Astrocyte (in vitro differentiated cells and primary cell): ENCODE measurements around the gene C2orf92. TPM values are rescaled to one million over a fixed set of nuclear protein-coding genes. Genes with fewer than 3 reads are reported as not detected.
A peak's percentile ranks its signal among the peaks of the same experiment; 100 is the strongest.

Experiments used
- DNase-seq: peaks from one replicate; pipeline ENCODE4 v3.0.0-alpha.2; 2010; ENCODE audit warnings: low read depth
- FAIRE-seq: peaks from 2 replicates; lab custom pipeline; 2011; peaks lifted over from hg19 to GRCh38; lab: Jason Lieb, UNC
- H2AFZ ChIP-seq: 2 replicates; pipeline ENCODE4 v1.6.0; 2012; ENCODE audit warnings: low read depth, low read length, inconsistent platforms
- H3K27ac ChIP-seq: 2 replicates; pipeline ENCODE4 v1.5.1; 2011; ENCODE audit warnings: low read depth, low read length, inconsistent platforms
- H3K27me3 ChIP-seq: 2 replicates; pipeline ENCODE4 v1.6.0; 2011; ENCODE audit warnings: low read length, inconsistent platforms; ENCODE audit not compliant: insufficient read depth
- H3K36me3 ChIP-seq: 2 replicates; pipeline ENCODE4 v1.5.1; 2011; ENCODE audit warnings: low read length, inconsistent platforms; ENCODE audit not compliant: insufficient read depth
- H3K4me1 ChIP-seq: 2 replicates; pipeline ENCODE4 v1.5.1; 2011; ENCODE audit warnings: low read length, inconsistent platforms; ENCODE audit not compliant: insufficient read depth
- H3K4me2 ChIP-seq: 2 replicates; pipeline ENCODE4 v1.6.0; 2012; ENCODE audit warnings: low read length, inconsistent platforms
- H3K4me3 ChIP-seq: 2 replicates; pipeline ENCODE4 v1.5.1; 2011; ENCODE audit warnings: low read depth, mild to moderate bottlenecking, low read length, inconsistent platforms; ENCODE audit not compliant: insufficient read depth
- H3K79me2 ChIP-seq: 2 replicates; pipeline ENCODE4 v1.6.0; 2012; ENCODE audit warnings: mild to moderate bottlenecking, low read length, inconsistent platforms; ENCODE audit not compliant: insufficient read depth
- H3K9ac ChIP-seq: 2 replicates; pipeline ENCODE4 v1.6.0; 2012; ENCODE audit warnings: mild to moderate bottlenecking, low read length, inconsistent platforms
- H3K9me3 ChIP-seq: 2 replicates; pipeline ENCODE4 v1.5.1; 2012; ENCODE audit warnings: low read depth, mild to moderate bottlenecking, low read length, inconsistent platforms; ENCODE audit not compliant: insufficient read depth
- H4K20me1 ChIP-seq: 2 replicates; pipeline ENCODE4 v1.6.0; 2012; ENCODE audit warnings: low read length, inconsistent platforms; ENCODE audit not compliant: insufficient read depth
- H3K27ac Mint-ChIP-seq: one replicate; pipeline ENCODE4 v1.8.0; 2021; ENCODE audit warnings: mild to moderate bottlenecking, mixed read lengths; ENCODE audit not compliant: unreplicated experiment
- H3K27me3 Mint-ChIP-seq: one replicate; pipeline ENCODE4 v1.8.0; 2021; ENCODE audit warnings: low read depth, mixed read lengths; ENCODE audit not compliant: unreplicated experiment
- H3K36me3 Mint-ChIP-seq: one replicate; pipeline ENCODE4 v1.8.0; 2021; ENCODE audit warnings: low read depth, mixed read lengths; ENCODE audit not compliant: unreplicated experiment
- H3K4me1 Mint-ChIP-seq: one replicate; pipeline ENCODE4 v1.8.0; 2021; ENCODE audit warnings: low read depth, mixed read lengths; ENCODE audit not compliant: unreplicated experiment
- H3K4me3 Mint-ChIP-seq: one replicate; pipeline ENCODE4 v1.8.0; 2021; ENCODE audit warnings: mild to moderate bottlenecking, moderate library complexity, mixed read lengths; ENCODE audit not compliant: unreplicated experiment
- H3K9me3 Mint-ChIP-seq: one replicate; pipeline ENCODE4 v1.8.0; 2021; ENCODE audit warnings: mild to moderate bottlenecking, mixed read lengths; ENCODE audit not compliant: unreplicated experiment
- CTCF ChIP-seq: IDR thresholded peaks from 2 replicates; pipeline ENCODE4 v1.5.1; 2011; ENCODE audit warnings: low read depth, mild to moderate bottlenecking, inconsistent platforms, low read length, moderate library complexity; ENCODE audit not compliant: insufficient read depth
- EZH2 ChIP-seq: IDR thresholded peaks from 2 replicates; pipeline ENCODE4 v1.6.1; 2012; ENCODE audit warnings: mild to moderate bottlenecking, low read length, inconsistent platforms; ENCODE audit not compliant: insufficient read depth
- total RNA-seq: library from RNA; stranded (reverse); gene quantifications from 2 replicates; pipeline ENCODE4 v1.2.1, GENCODE V29; 2021

The C2orf92 gene
- total RNA-seq, 1 donor from 2014 or later = 15.3 TPM

GRCh38 chr2:97645695-97646629 lies 23.6 kb upstream of the C2orf92 start, which contains the start of gene COX5B:
COX5B (plus strand) TSS chr2:97646062; CDS start chr2:97646087, 25 bp downstream.
- H3K27ac ChIP-seq = peak within 1 kb of the TSS; percentile 79
- DNase-seq (peak; percentile 90), FAIRE-seq (no peak)
- Mint-ChIP-seq H3K4me3 (peak within 1 kb of the TSS; percentile 93), H3K9me3 (no peaks in the 10 kb centered on the region), H3K4me1 (peaks cover 7% of the 10 kb centered on the region), H3K27me3 (no peaks in the 10 kb centered on the region), H3K27ac (peak within 1 kb of the TSS; percentile 97), H3K36me3 (peaks cover 6% of the 10 kb centered on the region)
- H3K79me2 ChIP-seq = peaks cover 22% of the 10 kb centered on the region
- H3K9me3 ChIP-seq = no peaks in the 10 kb centered on the region
- peaks cover 5% of the 10 kb centered on the region for H4K20me1 ChIP-seq
- H3K4me3 ChIP-seq = peak within 1 kb of the TSS; percentile 90
- H2AFZ ChIP-seq = peak within 1 kb of the TSS; percentile 98
- H3K36me3 ChIP-seq = peaks cover 15% of the 10 kb centered on the region
- peak within 1 kb of the TSS; percentile 94 for H3K9ac ChIP-seq
- peaks cover 13% of the 10 kb centered on the region for H3K4me1 ChIP-seq
- no peaks in the 10 kb centered on the region for H3K27me3 ChIP-seq
- H3K4me2 ChIP-seq = peak within 1 kb of the TSS; percentile 95
- TF ChIP-seq CTCF = no peak
- TF ChIP-seq EZH2 = no peak

GRCh38 chr2:97646977-97647376 lies 22.5 kb upstream of the C2orf92 start:
- no peak overlapping the region for H2AFZ ChIP-seq
- H3K4me3 Mint-ChIP-seq = peak overlapping the region; percentile 93
- no peaks in the 10 kb centered on the region for H3K9me3 ChIP-seq
- peaks cover 5% of the 10 kb centered on the region for H4K20me1 ChIP-seq
- no peak overlapping the region for H3K27ac ChIP-seq
- peak overlapping the region; percentile 94 for H3K9ac ChIP-seq
- H3K36me3 Mint-ChIP-seq = peaks cover 6% of the 10 kb centered on the region
- no peaks in the 10 kb centered on the region for H3K27me3 Mint-ChIP-seq
- no peak for DNase-seq
- H3K27me3 ChIP-seq = no peaks in the 10 kb centered on the region
- H3K79me2 ChIP-seq = peaks cover 22% of the 10 kb centered on the region
- no peak for FAIRE-seq
- H3K4me1 ChIP-seq = peaks cover 13% of the 10 kb centered on the region
- no peaks in the 10 kb centered on the region for H3K9me3 Mint-ChIP-seq
- TF ChIP-seq CTCF (no peak), EZH2 (no peak)
- H3K4me3 ChIP-seq = peak overlapping the region; percentile 90
- H3K27ac Mint-ChIP-seq = peak overlapping the region; percentile 44
- peak overlapping the region; percentile 95 for H3K4me2 ChIP-seq
- H3K36me3 ChIP-seq = peaks cover 15% of the 10 kb centered on the region
- peaks cover 7% of the 10 kb centered on the region for H3K4me1 Mint-ChIP-seq
